ENCODE data around the gene TGFB1I1. TPM values are rescaled to one million over a fixed set of nuclear protein-coding genes. Genes with fewer than 3 reads are reported as not detected.

TGFB1I1 gene
- total and polyA plus RNA-seq, 2 of the 13 experiments (the other 11 are each of a cell fraction or from before 2014, with no cell fraction given), result 0.80 to 2.9 TPM

GRCh38 chr16:31429314-31429713, 42.6 kb upstream of the TGFB1I1 start:
- no peak for DNase-seq (ENCODE audit: low spot score)
- intact Hi-C loops (cut with micrococcal nuclease; ENCODE audit: unreplicated experiment), result no loop called here
- Histone ChIP-seq H3K27ac (ENCODE audit: extremely low read length, insufficient read depth, low read length) (no peak overlapping the region), H3K4me2 (ENCODE audit: low read depth, low read length) (no peak overlapping the region), H2AFZ (ENCODE audit: low read length) (no peak overlapping the region), H3K9me3 (ENCODE audit: low read length) (no peaks in the 10 kb centered on the region), H3K9ac (ENCODE audit: insufficient read depth, low read depth, low read length) (no peak overlapping the region), H4K20me1 (ENCODE audit: insufficient read depth, low read length) (no peaks in the 10 kb centered on the region), H3K4me1 (ENCODE audit: insufficient read depth, low read length) (no peaks in the 10 kb centered on the region), H3K36me3 (replicated peaks in 1 of 2; ENCODE audit: control insufficient read depth in 1 of 2, insufficient read depth in 2 of 2, low read length in 2 of 2) (no peaks in the 10 kb centered on the region), H3K27me3 (ENCODE audit: control insufficient read depth in 1 of 2, insufficient read depth in 2 of 2, low read length in 2 of 2) (peaks cover 0 to 7% of the 10 kb centered on the region in 2 experiments; a peak in 1 of 5 replicates), H3K79me2 (ENCODE audit: insufficient read depth, low read length) (no peaks in the 10 kb centered on the region), H3K4me3 (replicated peaks in 1 of 3; ENCODE audit: insufficient read depth in 1 of 3, low read depth in 2 of 3, low read length in 3 of 3) (no peak overlapping the region)
- CTCF ChIA-PET (ENCODE audit: low intra/inter-chr PET ratio, low total read pairs), result no interaction called here
- WGBS (ENCODE audit: low lambda C conversion rate), result 0% methylated on average over 1 of the region's 1 CpG
- no peak for ATAC-seq
- POLR2A ChIA-PET, result interaction anchor here (1.2 kb wide), 1 partner anchor 11 kb away, joined by 3 read pairs; no protein-coding TSS in a partner anchor
- in situ Hi-C loops (cut with HindIII; ENCODE audit: extremely low pct_ligation_motif_present, low pct_unique_long_range_greater_than_20kb), result loop anchor here (25.0 kb wide), 1 partner anchor 217 kb away; the partner anchor contains the start of genes PYCARD, PYDC1 and TRIM72
- no TSS peak for BruUV-seq (replicated peaks)
- TF ChIP-seq SSRP1 (CRISPR knock-in tag; IDR thresholded peaks at IDR 0.05) (no peak), ZSCAN12 (CRISPR knock-in tag; IDR thresholded peaks at IDR 0.05) (no peak), THAP8 (CRISPR knock-in tag; IDR thresholded peaks at IDR 0.05; ENCODE audit: borderline replicate concordance) (no peak), TARDBP (CRISPR knock-in tag; IDR thresholded peaks at IDR 0.05) (no peak), HBP1 (CRISPR knock-in tag; IDR thresholded peaks at IDR 0.05; ENCODE audit: low read depth) (no peak)
- no peak for FAIRE-seq

DNA sequence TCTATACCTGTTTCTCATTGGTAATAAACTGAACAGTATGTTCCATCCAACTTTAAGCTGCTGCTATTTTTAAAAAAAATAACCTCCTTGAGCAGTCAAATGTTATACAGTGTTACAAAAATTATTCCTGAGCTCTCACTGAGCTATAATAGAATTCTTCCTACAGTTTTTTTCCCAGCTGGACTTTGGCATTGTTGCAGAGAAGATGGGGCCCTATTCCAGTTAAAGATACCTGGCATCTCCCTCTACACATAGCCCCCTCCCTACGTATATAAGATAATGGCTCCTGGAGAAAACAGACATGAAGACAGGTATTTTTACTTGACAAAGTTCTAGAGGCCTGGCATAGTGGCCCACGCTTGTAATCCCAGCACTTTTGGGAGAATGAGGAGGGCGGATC, 42.2 kb upstream of the TGFB1I1 start:
- CTCF ChIA-PET (ENCODE audit: low intra/inter-chr PET ratio, low total read pairs), result no interaction called here
- in situ Hi-C loops (cut with HindIII; ENCODE audit: extremely low pct_ligation_motif_present, low pct_unique_long_range_greater_than_20kb), result loop anchor here (25.0 kb wide), 1 partner anchor 217 kb away; the partner anchor contains the start of genes PYCARD, PYDC1 and TRIM72
- H3K27ac ChIP-seq (ENCODE audit: extremely low read length, insufficient read depth, low read length), result no peak overlapping the region
- peaks cover 0 to 7% of the 10 kb centered on the region in 2 experiments; a peak in 1 of 5 replicates for H3K27me3 ChIP-seq (ENCODE audit: control insufficient read depth in 1 of 2, insufficient read depth in 2 of 2, low read length in 2 of 2)
- H2AFZ ChIP-seq (ENCODE audit: low read length), result no peak overlapping the region
- POLR2A ChIA-PET, result interaction anchor here (1.2 kb wide), 1 partner anchor 11 kb away, joined by 3 read pairs; no protein-coding TSS in a partner anchor
- no peak overlapping the region for H3K4me2 ChIP-seq (ENCODE audit: low read depth, low read length)
- no peaks in the 10 kb centered on the region for H4K20me1 ChIP-seq (ENCODE audit: insufficient read depth, low read length)
- FAIRE-seq (no peak), ATAC-seq (no peak), DNase-seq (ENCODE audit: low spot score) (no peak)
- intact Hi-C loops (cut with micrococcal nuclease; ENCODE audit: unreplicated experiment), result no loop called here
- no peak overlapping the region for H3K9ac ChIP-seq (ENCODE audit: insufficient read depth, low read depth, low read length)
- H3K4me3 ChIP-seq (replicated peaks in 1 of 3; ENCODE audit: insufficient read depth in 1 of 3, low read depth in 2 of 3, low read length in 3 of 3), result no peak overlapping the region
- no peaks in the 10 kb centered on the region for H3K36me3 ChIP-seq (replicated peaks in 1 of 2; ENCODE audit: control insufficient read depth in 1 of 2, insufficient read depth in 2 of 2, low read length in 2 of 2)
- H3K9me3 ChIP-seq (ENCODE audit: low read length), result no peaks in the 10 kb centered on the region
- WGBS (ENCODE audit: low lambda C conversion rate), result 0% methylated on average over 3 of the region's 3 CpGs
- no peaks in the 10 kb centered on the region for H3K4me1 ChIP-seq (ENCODE audit: insufficient read depth, low read length)
- H3K79me2 ChIP-seq (ENCODE audit: insufficient read depth, low read length), result no peaks in the 10 kb centered on the region
- BruUV-seq (replicated peaks), result no TSS peak
- TF ChIP-seq NR2F2 (IDR thresholded peaks at IDR 0.05; ENCODE audit: borderline replicate concordance, low read depth), result no peak
- TF ChIP-seq NBN (conservative IDR thresholded peaks at IDR 0.05), result no peak
- no peak for TF ChIP-seq ZNF839 (CRISPR knock-in tag; IDR thresholded peaks at IDR 0.05; ENCODE audit: borderline replicate concordance)
- TF ChIP-seq EZH2 (conservative IDR thresholded peaks at IDR 0.05; ENCODE audit: low read depth, low read length), result no peak
- TF ChIP-seq ZFAT (CRISPR knock-in tag; conservative IDR thresholded peaks at IDR 0.05), result no peak
- TF ChIP-seq, protein P1, sequence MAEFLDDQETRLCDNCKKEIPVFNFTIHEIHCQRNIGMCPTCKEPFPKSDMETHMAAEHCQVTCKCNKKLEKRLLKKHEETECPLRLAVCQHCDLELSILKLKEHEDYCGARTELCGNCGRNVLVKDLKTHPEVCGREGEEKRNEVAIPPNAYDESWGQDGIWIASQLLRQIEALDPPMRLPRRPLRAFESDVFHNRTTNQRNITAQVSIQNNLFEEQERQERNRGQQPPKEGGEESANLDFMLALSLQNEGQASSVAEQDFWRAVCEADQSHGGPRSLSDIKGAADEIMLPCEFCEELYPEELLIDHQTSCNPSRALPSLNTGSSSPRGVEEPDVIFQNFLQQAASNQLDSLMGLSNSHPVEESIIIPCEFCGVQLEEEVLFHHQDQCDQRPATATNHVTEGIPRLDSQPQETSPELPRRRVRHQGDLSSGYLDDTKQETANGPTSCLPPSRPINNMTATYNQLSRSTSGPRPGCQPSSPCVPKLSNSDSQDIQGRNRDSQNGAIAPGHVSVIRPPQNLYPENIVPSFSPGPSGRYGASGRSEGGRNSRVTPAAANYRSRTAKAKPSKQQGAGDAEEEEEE (CRISPR knock-in tag; IDR thresholded peaks at IDR 0.05; ENCODE audit: borderline replicate concordance), result no peak
- no peak for TF ChIP-seq ZNF329 (CRISPR knock-in tag; IDR thresholded peaks at IDR 0.05; ENCODE audit: low read depth)
- TF ChIP-seq ZEB1 (IDR thresholded peaks at IDR 0.05; ENCODE audit: insufficient replicate concordance, low read depth), result no peak
- no peak for TF ChIP-seq HNF4A (CRISPR knock-in tag; IDR thresholded peaks at IDR 0.05)
- TF ChIP-seq SNAPC2 (CRISPR knock-in tag; IDR thresholded peaks at IDR 0.05), result no peak
- no peak for TF ChIP-seq TRIM24 (CRISPR knock-in tag; IDR thresholded peaks at IDR 0.05)
- TF ChIP-seq, protein P2, sequence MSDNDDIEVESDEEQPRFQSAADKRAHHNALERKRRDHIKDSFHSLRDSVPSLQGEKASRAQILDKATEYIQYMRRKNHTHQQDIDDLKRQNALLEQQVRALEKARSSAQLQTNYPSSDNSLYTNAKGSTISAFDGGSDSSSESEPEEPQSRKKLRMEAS (IDR thresholded peaks at IDR 0.05), result no peak
